Neural progenitor cell (in vitro differentiated cells): ENCODE measurements around the gene DVL2.

ENCODE experiments used
- EZH2 ChIP-seq: fragments of 200-600 bp; sonication (generic); IDR thresholded peaks from 2 replicates; pipeline ENCODE4 v1.6.1; 2017; ENCODE audit warnings: antibody characterized with exemption, mild to moderate bottlenecking, moderate library complexity
- EZH2phosphoT487 ChIP-seq: fragments of 200-600 bp; sonication (generic); IDR thresholded peaks from 2 replicates; pipeline ENCODE4 v1.6.1; 2017; ENCODE audit warnings: antibody characterized with exemption
- TF ChIP-seq, protein P1 (sequence below): fragments of 200-600 bp; sonication (generic); IDR thresholded peaks from 2 replicates; pipeline ENCODE4 v1.5.1; 2017; ENCODE audit warnings: antibody characterized with exemption, mild to moderate bottlenecking

DNA sequence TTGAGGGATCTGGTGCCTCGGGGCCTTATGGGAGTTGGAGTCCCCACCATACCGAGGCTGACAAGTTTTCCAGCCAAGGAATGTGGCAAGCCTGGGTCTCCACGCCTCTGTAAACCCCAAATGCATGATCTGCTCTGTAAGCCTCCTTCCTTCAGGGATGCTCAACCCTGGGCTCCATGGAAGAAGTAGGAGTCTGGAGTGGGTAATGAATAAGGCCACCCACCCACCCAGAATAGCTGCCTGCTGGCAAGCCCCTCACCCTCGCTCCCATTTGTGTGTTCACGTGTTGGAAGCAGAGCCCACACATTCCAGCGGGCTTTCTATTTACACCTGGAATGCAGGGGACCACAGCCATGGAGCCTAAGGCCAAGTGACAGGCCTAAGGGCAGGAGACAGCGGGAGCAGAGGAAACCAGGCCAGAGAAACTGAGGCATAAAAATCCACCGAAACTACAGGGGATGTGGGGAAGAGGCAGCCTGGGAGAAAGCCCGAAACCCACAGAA is 19.1 kb downstream of the DVL2 start:
- TF ChIP-seq EZH2 (no peak), EZH2phosphoT487 (no peak)
- TF ChIP-seq, protein P1, sequence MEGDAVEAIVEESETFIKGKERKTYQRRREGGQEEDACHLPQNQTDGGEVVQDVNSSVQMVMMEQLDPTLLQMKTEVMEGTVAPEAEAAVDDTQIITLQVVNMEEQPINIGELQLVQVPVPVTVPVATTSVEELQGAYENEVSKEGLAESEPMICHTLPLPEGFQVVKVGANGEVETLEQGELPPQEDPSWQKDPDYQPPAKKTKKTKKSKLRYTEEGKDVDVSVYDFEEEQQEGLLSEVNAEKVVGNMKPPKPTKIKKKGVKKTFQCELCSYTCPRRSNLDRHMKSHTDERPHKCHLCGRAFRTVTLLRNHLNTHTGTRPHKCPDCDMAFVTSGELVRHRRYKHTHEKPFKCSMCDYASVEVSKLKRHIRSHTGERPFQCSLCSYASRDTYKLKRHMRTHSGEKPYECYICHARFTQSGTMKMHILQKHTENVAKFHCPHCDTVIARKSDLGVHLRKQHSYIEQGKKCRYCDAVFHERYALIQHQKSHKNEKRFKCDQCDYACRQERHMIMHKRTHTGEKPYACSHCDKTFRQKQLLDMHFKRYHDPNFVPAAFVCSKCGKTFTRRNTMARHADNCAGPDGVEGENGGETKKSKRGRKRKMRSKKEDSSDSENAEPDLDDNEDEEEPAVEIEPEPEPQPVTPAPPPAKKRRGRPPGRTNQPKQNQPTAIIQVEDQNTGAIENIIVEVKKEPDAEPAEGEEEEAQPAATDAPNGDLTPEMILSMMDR: no peak
